Germinal center (tissue), 1 donor: ENCODE measurements around the gene KCNG1.

ENCODE experiments used
- DNase-seq: peaks from one replicate; pipeline ENCODE4 v3.0.0; 2012; ENCODE audit warnings: mixed read lengths, low spot score

Gene KCNG1

GRCh38 chr20:51034988-51035656 is 12.2 kb upstream of the KCNG1 start:
- DNase-seq, result no peak

- DNase-seq, result no peak
Measured at GRCh38 chr20:51034476-51034875, 11.6 kb upstream of the KCNG1 start.

- DNase-seq, result no peak
Measured at GRCh38 chr20:51029963-51030920, 7.3 kb upstream of the KCNG1 start.

- no peak for DNase-seq
Measured at GRCh38 chr20:51029556-51029955, 6.6 kb upstream of the KCNG1 start.

- DNase-seq, result no peak
Measured at GRCh38 chr20:51028616-51029212, 5.8 kb upstream of the KCNG1 start.

GRCh38 chr20:51027035-51027795 is 4.3 kb upstream of the KCNG1 start:
- DNase-seq, result no peak

GRCh38 chr20:51026269-51026668 is 3.4 kb upstream of the KCNG1 start:
- no peak for DNase-seq

- no peak for DNase-seq
Measured at GRCh38 chr20:51024761-51025160, 1.9 kb upstream of the KCNG1 start.

GRCh38 chr20:51023617-51024155 is 779 bp upstream of the KCNG1 start:
- no peak for DNase-seq

- DNase-seq, result no peak
Measured at GRCh38 chr20:51022227-51022802, 592 bp downstream of the KCNG1 start.

- no peak for DNase-seq
Measured at GRCh38 chr20:51021067-51022025, 1.6 kb downstream of the KCNG1 start.

GRCh38 chr20:51020657-51021056 is 2.2 kb downstream of the KCNG1 start:
- DNase-seq, result no peak

GRCh38 chr20:51019656-51020592 is 3.0 kb downstream of the KCNG1 start:
- no peak for DNase-seq

- no peak for DNase-seq
Measured at GRCh38 chr20:51017251-51017650, 5.7 kb downstream of the KCNG1 start.

GRCh38 chr20:51016521-51016920 is 6.4 kb downstream of the KCNG1 start:
- no peak for DNase-seq

- DNase-seq, result peak; percentile 51
Measured at GRCh38 chr20:51014797-51015722, 7.8 kb downstream of the KCNG1 start.

- DNase-seq, result no peak
Measured at GRCh38 chr20:51013577-51014330, 9.2 kb downstream of the KCNG1 start.
